ENCODE results near the gene TBC1D22A.

DNA sequence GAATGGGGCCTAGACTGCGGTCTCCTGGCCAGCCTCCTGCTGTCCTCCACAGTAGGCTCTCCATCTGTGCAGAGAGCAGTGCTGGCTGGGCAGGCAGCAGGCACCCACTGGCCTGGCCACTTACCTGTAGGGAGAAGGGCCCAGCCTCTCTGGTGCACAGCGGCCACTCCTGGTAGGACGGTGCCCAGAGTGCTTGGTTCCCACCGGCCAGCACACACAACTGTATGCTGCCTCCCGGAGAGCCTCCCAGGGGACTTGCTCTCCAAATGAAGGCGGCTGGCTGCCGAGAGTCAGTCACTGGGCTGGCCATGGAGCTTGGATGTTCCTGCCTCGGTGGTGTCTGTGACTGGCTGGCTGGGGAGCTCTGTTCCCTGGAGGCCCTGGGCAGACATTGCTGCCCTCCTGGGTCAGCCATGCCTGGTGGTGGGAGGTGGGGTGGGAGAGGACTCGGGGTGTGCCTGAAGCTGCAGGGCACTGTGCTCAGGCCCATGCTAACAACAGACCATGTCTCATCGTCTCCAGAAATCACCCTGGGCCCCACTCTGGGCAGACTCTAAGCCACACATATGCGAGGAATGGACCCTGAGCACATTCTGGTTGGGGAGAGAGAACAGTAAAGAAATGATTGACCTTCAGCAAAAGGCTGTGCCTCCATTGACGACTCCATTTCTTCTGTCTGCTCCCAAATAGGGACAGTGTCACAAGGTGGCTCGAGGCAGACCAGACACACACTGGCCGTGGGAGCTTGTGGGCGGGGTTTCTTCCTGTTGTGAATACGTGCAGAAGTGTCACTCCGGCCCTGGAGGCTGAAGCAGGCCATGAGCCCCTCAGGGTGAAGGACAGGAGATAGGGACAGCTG, 350.8 kb downstream of the TBC1D22A start:
- no peak for TF ChIP-seq EP300 (conservative IDR thresholded peaks at IDR 0.05; ENCODE audit: poor library complexity, severe bottlenecking)
- no peak for TF ChIP-seq POLR2AphosphoS5 (IDR thresholded peaks at IDR 0.05)
- TF ChIP-seq, protein P1, sequence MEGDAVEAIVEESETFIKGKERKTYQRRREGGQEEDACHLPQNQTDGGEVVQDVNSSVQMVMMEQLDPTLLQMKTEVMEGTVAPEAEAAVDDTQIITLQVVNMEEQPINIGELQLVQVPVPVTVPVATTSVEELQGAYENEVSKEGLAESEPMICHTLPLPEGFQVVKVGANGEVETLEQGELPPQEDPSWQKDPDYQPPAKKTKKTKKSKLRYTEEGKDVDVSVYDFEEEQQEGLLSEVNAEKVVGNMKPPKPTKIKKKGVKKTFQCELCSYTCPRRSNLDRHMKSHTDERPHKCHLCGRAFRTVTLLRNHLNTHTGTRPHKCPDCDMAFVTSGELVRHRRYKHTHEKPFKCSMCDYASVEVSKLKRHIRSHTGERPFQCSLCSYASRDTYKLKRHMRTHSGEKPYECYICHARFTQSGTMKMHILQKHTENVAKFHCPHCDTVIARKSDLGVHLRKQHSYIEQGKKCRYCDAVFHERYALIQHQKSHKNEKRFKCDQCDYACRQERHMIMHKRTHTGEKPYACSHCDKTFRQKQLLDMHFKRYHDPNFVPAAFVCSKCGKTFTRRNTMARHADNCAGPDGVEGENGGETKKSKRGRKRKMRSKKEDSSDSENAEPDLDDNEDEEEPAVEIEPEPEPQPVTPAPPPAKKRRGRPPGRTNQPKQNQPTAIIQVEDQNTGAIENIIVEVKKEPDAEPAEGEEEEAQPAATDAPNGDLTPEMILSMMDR (IDR thresholded peaks at IDR 0.05; ENCODE audit: poor library complexity, severe bottlenecking) = no peak
- TF ChIP-seq TAF1 (IDR thresholded peaks at IDR 0.05; ENCODE audit: low read depth) = no peak
- TF ChIP-seq SMC3 (conservative IDR thresholded peaks at IDR 0.05; ENCODE audit: poor library complexity) = no peak
